DND-41 (cell line): ENCODE results near the gene CLEC18A.

ENCODE experiments used
- ATAC-seq: fragments of 200-7000 bp; cut with Tn5 transposase; 3 replicates; pipeline ENCODE4 v1.9.1; 2021; ENCODE audit warnings: low read depth; ENCODE audit not compliant: insufficient read depth
- DNase-seq: peaks from one replicate; pipeline ENCODE4 v3.0.0-alpha.2; 2020
- H2AFZ ChIP-seq: 2 replicates; pipeline ENCODE4 v1.6.0; 2012; ENCODE audit warnings: low read depth, low read length
- H3K27ac ChIP-seq: 2 replicates; pipeline ENCODE4 v1.5.1; 2012; ENCODE audit warnings: low read length, inconsistent platforms
- H3K27me3 ChIP-seq: fragments of 200-600 bp; sonication (generic); 2 replicates; pipeline ENCODE4 v1.6.0; 2012; ENCODE audit warnings: low read length, mild to moderate bottlenecking, inconsistent platforms; ENCODE audit not compliant: insufficient read depth, poor library complexity
- H3K36me3 ChIP-seq: 2 replicates; pipeline ENCODE4 v1.5.1; 2012; ENCODE audit warnings: low read length, inconsistent platforms; ENCODE audit not compliant: insufficient read depth
- H3K4me1 ChIP-seq: 2 replicates; pipeline ENCODE4 v1.5.1; 2012; ENCODE audit warnings: mild to moderate bottlenecking, low read length; ENCODE audit not compliant: insufficient read depth
- H3K4me2 ChIP-seq: 2 replicates; pipeline ENCODE4 v1.6.0; 2012; ENCODE audit warnings: mild to moderate bottlenecking, moderate library complexity, low read length, inconsistent platforms; ENCODE audit not compliant: insufficient read depth
- H3K4me3 ChIP-seq, 2 experiments: fragments of 200-600 bp in 1 of 2; shearing (Covaris generic) in 1 of 2; 2 replicates each; pipeline ENCODE4 v1.5.1; 2012 to 2016; ENCODE audit warnings: inconsistent platforms in 2 of 2, low read length in 2 of 2, mild to moderate bottlenecking in 2 of 2, low read depth in 1 of 2, moderate library complexity in 1 of 2
- H3K79me2 ChIP-seq: 2 replicates; pipeline ENCODE4 v1.6.0; 2012; ENCODE audit warnings: low read length, inconsistent platforms; ENCODE audit not compliant: insufficient read depth
- H3K9ac ChIP-seq: 2 replicates; pipeline ENCODE4 v1.6.0; 2012; ENCODE audit warnings: low read depth, mild to moderate bottlenecking, inconsistent platforms, low read length, moderate library complexity
- H3K9me3 ChIP-seq: 2 replicates; pipeline ENCODE4 v1.5.1; 2012; ENCODE audit warnings: low read length, moderate library complexity, mild to moderate bottlenecking, inconsistent platforms; ENCODE audit not compliant: insufficient read depth, severe bottlenecking
- H4K20me1 ChIP-seq: 2 replicates; pipeline ENCODE4 v1.6.0; 2012; ENCODE audit warnings: low read length; ENCODE audit not compliant: insufficient read depth
- EZH2 ChIP-seq: IDR thresholded peaks from 3 replicates; pipeline ENCODE4 v1.6.1; 2012; ENCODE audit warnings: borderline replicate concordance, low read depth, mild to moderate bottlenecking, moderate library complexity, low read length, inconsistent platforms; ENCODE audit not compliant: severe bottlenecking
- TF ChIP-seq, protein P1 (sequence below): IDR thresholded peaks from 2 replicates; pipeline ENCODE4 v1.5.1; 2012; ENCODE audit warnings: borderline replicate concordance, low read length, moderate library complexity, mild to moderate bottlenecking; ENCODE audit not compliant: poor library complexity, severe bottlenecking; ENCODE audit errors: extremely low read depth

The CLEC18A gene

DNA sequence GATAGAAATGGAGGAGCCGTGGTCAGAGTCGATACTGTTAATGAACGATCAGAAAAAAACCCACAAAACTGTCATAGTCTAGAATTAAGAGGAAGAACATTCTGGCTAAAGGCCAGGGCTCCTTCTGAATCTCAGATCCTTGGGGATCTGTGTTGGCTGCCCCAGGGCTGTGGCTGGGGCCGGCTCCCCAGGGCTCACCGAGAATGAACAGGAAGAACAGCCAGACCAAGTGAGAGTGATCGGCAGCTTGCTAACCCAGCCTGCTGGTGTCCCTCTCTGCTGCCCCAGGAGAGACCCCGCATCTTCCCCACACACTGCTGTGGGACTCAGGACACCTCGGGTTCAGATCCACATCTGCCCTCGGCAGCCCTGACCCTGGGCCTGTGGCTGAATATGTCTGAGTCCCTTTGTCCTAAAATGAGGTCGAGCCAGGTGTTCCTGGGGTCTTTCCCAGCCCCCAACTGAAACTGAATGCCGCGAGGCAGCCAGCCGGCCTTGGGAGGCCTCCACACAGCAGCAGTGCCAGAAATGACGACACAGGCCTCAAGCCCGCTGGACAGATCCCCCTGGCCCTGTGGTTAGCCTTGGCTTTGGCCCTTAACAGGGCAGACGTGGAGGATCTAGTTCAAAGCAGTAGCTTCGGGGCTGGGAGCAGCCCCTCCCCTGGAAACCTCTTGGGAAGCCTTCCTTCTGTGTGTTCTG, 23.9 kb upstream of the CLEC18A start:
- Histone ChIP-seq H3K9ac (no peak overlapping the region), H3K4me2 (no peak overlapping the region), H3K4me1 (no peaks in the 10 kb centered on the region), H3K79me2 (no peaks in the 10 kb centered on the region), H3K27me3 (no peaks in the 10 kb centered on the region), H3K36me3 (0 out of 2 replicates have a peak, but pooled peaks cover 3% of the 10 kb centered on the region), H2AFZ (no peak overlapping the region), H3K4me3 (no peak overlapping the region), H4K20me1 (no peaks in the 10 kb centered on the region), H3K27ac (no peak overlapping the region), H3K9me3 (no peaks in the 10 kb centered on the region)
- no peak for TF ChIP-seq EZH2
- TF ChIP-seq, protein P1, sequence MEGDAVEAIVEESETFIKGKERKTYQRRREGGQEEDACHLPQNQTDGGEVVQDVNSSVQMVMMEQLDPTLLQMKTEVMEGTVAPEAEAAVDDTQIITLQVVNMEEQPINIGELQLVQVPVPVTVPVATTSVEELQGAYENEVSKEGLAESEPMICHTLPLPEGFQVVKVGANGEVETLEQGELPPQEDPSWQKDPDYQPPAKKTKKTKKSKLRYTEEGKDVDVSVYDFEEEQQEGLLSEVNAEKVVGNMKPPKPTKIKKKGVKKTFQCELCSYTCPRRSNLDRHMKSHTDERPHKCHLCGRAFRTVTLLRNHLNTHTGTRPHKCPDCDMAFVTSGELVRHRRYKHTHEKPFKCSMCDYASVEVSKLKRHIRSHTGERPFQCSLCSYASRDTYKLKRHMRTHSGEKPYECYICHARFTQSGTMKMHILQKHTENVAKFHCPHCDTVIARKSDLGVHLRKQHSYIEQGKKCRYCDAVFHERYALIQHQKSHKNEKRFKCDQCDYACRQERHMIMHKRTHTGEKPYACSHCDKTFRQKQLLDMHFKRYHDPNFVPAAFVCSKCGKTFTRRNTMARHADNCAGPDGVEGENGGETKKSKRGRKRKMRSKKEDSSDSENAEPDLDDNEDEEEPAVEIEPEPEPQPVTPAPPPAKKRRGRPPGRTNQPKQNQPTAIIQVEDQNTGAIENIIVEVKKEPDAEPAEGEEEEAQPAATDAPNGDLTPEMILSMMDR: no peak
- ATAC-seq (no peak), DNase-seq (no peak)

DNA sequence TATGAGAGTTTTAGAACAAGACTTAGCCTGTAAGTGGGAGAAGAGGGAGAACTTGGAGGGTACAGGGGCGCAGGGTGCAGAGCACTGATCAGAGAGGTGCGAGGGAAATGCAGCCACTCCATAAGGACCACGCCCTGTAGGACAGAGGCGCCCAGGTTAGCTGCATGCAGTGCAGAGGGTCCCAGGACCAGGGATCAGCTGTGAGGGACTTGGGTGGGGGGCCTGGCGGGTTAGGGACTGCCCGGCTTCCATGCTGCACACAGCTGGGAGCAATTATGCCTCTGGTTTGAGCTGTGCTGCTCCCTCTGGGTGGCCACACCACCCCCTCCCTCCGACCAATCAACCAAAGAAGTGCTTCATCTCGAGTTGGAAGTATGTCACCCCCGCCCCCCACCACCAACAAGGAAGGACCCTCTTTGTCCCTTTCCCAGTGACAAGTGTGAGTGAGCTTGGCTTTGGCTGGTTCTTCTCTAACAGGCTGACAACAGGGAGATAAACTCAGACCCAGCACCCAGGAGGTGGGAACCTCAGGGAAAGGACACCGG, 22.2 kb upstream of the CLEC18A start:
- DNase-seq (no peak), ATAC-seq (no peak)
- Histone ChIP-seq H3K9ac (no peak overlapping the region), H3K27ac (no peak overlapping the region), H3K27me3 (no peaks in the 10 kb centered on the region), H3K9me3 (no peaks in the 10 kb centered on the region), H3K36me3 (0 out of 2 replicates have a peak, but pooled peaks cover 3% of the 10 kb centered on the region), H4K20me1 (no peaks in the 10 kb centered on the region), H2AFZ (no peak overlapping the region), H3K79me2 (no peaks in the 10 kb centered on the region), H3K4me3 (no peak overlapping the region), H3K4me2 (no peak overlapping the region), H3K4me1 (no peaks in the 10 kb centered on the region)
- TF ChIP-seq, protein P1: no peak
- TF ChIP-seq EZH2: no peak

DNA sequence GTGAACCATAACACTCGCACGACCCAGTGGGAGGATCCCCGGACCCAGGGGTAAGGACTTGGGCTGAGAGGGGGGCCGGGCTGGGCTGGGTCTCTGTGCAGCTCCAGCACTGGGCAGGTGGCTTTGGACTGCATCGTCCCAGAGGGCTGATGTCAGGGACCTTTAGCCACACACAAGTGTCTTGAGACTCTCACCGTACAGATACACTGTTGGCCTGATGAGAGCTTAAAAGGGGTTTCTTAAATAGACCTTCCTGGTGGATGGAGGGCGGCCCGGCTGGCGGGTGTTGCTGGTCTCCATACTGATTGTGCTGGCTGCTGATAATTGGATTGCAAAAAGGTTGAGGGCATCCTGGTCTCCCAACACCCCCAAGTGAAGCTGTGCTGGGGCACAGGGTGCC, 21.7 kb upstream of the CLEC18A start:
- Histone ChIP-seq H3K4me2 (no peak overlapping the region), H4K20me1 (no peaks in the 10 kb centered on the region), H3K4me3 (no peak overlapping the region), H3K36me3 (0 out of 2 replicates have a peak, but pooled peaks cover 3% of the 10 kb centered on the region), H3K4me1 (no peaks in the 10 kb centered on the region), H3K27ac (no peak overlapping the region), H3K9ac (no peak overlapping the region), H3K27me3 (no peaks in the 10 kb centered on the region), H3K9me3 (no peaks in the 10 kb centered on the region), H2AFZ (no peak overlapping the region), H3K79me2 (no peaks in the 10 kb centered on the region)
- no peak for TF ChIP-seq EZH2
- TF ChIP-seq, protein P1: no peak
- ATAC-seq: no peak
- DNase-seq: no peak
